GM23338 (cell line): ENCODE measurements around the gene ZNF219. TPM values are rescaled to one million over a fixed set of nuclear protein-coding genes. Genes with fewer than 3 reads are reported as not detected.

Experiments
- ATAC-seq: fragments of 200-7000 bp; cut with Tn5 transposase; 3 replicates; pipeline ENCODE4 v1.9.1; 2020
- DNase-seq: peaks from one replicate; pipeline ENCODE4 v3.0.0-alpha.2; 2015; ENCODE audit warnings: low spot score
- H2AFZ ChIP-seq: fragments of 200-600 bp; sonication (generic); 2 replicates; pipeline ENCODE4 v1.8.0; 2016; ENCODE audit warnings: antibody characterized with exemption, mild to moderate bottlenecking, moderate library complexity
- H3F3A ChIP-seq: fragments of 200-600 bp; sonication (generic); replicated peaks from 2 replicates; pipeline ENCODE4 v1.8.0; 2017; ENCODE audit warnings: antibody characterized with exemption, mixed run types, low read depth
- H3K27ac ChIP-seq: fragments of 200-600 bp; sonication (generic); 2 replicates; pipeline ENCODE4 v1.6.1; 2016; ENCODE audit warnings: low read depth
- H3K27me3 ChIP-seq: fragments of 200-600 bp; sonication (generic); 2 replicates; pipeline ENCODE4 v1.8.0; 2016; ENCODE audit warnings: mild to moderate bottlenecking, mixed run types, moderate library complexity; ENCODE audit not compliant: insufficient read depth
- H3K36me3 ChIP-seq: fragments of 200-600 bp; sonication (generic); 2 replicates; pipeline ENCODE4 v1.8.0; 2016; ENCODE audit warnings: mild to moderate bottlenecking; ENCODE audit not compliant: insufficient read depth
- H3K4me1 ChIP-seq: fragments of 200-600 bp; sonication (generic); 2 replicates; pipeline ENCODE4 v1.8.0; 2016; ENCODE audit warnings: mild to moderate bottlenecking, moderate library complexity; ENCODE audit not compliant: insufficient read depth
- H3K4me2 ChIP-seq: fragments of 200-600 bp; sonication (generic); 2 replicates; pipeline ENCODE4 v1.7.1; 2017; ENCODE audit warnings: mixed run types
- H3K4me3 ChIP-seq: fragments of 200-600 bp; sonication (generic); 2 replicates; pipeline ENCODE4 v1.6.1; 2016; ENCODE audit warnings: mixed run types
- H3K79me2 ChIP-seq: fragments of 200-600 bp; sonication (generic); replicated peaks from 2 replicates; pipeline ENCODE4 v1.8.0; 2017; ENCODE audit warnings: mild to moderate bottlenecking; ENCODE audit not compliant: insufficient read depth
- H3K9me2 ChIP-seq: fragments of 200-600 bp; sonication (generic); 2 replicates; pipeline ENCODE4 v1.8.0; 2017; ENCODE audit not compliant: insufficient read depth
- H4K20me1 ChIP-seq: fragments of 200-600 bp; sonication (generic); replicated peaks from 2 replicates; pipeline ENCODE4 v1.8.0; 2017; ENCODE audit warnings: mild to moderate bottlenecking; ENCODE audit not compliant: insufficient read depth
- H3K27ac Mint-ChIP-seq: 2 replicates; pipeline ENCODE4 v1.8.0; 2020; ENCODE audit warnings: inconsistent platforms, mild to moderate bottlenecking, moderate library complexity, mixed read lengths
- H3K27me3 Mint-ChIP-seq: 3 replicates; pipeline ENCODE4 v1.8.0; 2022; ENCODE audit warnings: low read depth, mild to moderate bottlenecking, moderate library complexity, mixed read lengths, inconsistent platforms; ENCODE audit not compliant: insufficient read depth, poor library complexity
- H3K36me3 Mint-ChIP-seq: 3 replicates; pipeline ENCODE4 v1.8.0; 2021; ENCODE audit warnings: low read depth, mild to moderate bottlenecking, inconsistent platforms, moderate library complexity, mixed read lengths
- H3K4me1 Mint-ChIP-seq: 3 replicates; pipeline ENCODE4 v1.8.0; 2020; ENCODE audit warnings: mild to moderate bottlenecking, inconsistent platforms, mixed read lengths
- H3K4me3 Mint-ChIP-seq: 3 replicates; pipeline ENCODE4 v1.8.0; 2021; ENCODE audit warnings: moderate library complexity, mild to moderate bottlenecking, inconsistent platforms, mixed read lengths
- H3K9me3 Mint-ChIP-seq: 3 replicates; pipeline ENCODE4 v1.8.0; 2020; ENCODE audit warnings: moderate library complexity, mild to moderate bottlenecking, inconsistent platforms, mixed read lengths
- CREB1 ChIP-seq: fragments of 250-450 bp; sonication (Bioruptor Pico); IDR thresholded peaks from 2 replicates; pipeline ENCODE4 v1.5.0; 2020; ENCODE audit warnings: low read depth, mild to moderate bottlenecking, moderate library complexity
- CTCF ChIP-seq, 2 experiments: fragments of 200-600 bp in 1 of 2; sonication (generic) in 1 of 2; conservative IDR thresholded peaks; 2 replicates each; pipeline versions ENCODE4 v1.5.1 to v1.6.1; 2016 to 2017; ENCODE audit warnings: antibody characterized with exemption in 2 of 2, low read depth in 2 of 2, mild to moderate bottlenecking in 2 of 2, moderate library complexity in 1 of 2
- ETS1 ChIP-seq: IDR thresholded peaks from 2 replicates; pipeline ENCODE4 v1.6.1; 2016; ENCODE audit warnings: antibody characterized with exemption
- JUNB ChIP-seq: IDR thresholded peaks from one replicate; pipeline ENCODE4 v1.6.1; 2016; ENCODE audit warnings: antibody characterized with exemption; ENCODE audit not compliant: unreplicated experiment
- NANOG ChIP-seq: IDR thresholded peaks from 2 replicates; pipeline ENCODE4 v1.6.1; 2016; ENCODE audit warnings: antibody characterized with exemption, borderline replicate concordance
- POLR2AphosphoS5 ChIP-seq: IDR thresholded peaks from 2 replicates; pipeline ENCODE4 v1.6.1; 2016; ENCODE audit warnings: antibody characterized with exemption, low read depth
- ZNF114 ChIP-seq: fragments of 250-450 bp; sonication (Bioruptor Pico); IDR thresholded peaks from 2 replicates; pipeline ENCODE4 v1.5.0; 2020; ENCODE audit warnings: mild to moderate bottlenecking, moderate library complexity
- polyA plus RNA-seq: library from polyadenylated mRNA; unstranded; fragments of >200 nt; fragmentation: Nextera tagmentation; extraction: Ambion mirVana; gene quantifications from 2 replicates; pipeline ENCODE4 v1.2.1, GENCODE V29; 2016
- total RNA-seq: library from RNA; depleted of rRNA; stranded (reverse); fragments of >200 nt; shearing (Covaris generic); gene quantifications from 2 replicates; pipeline ENCODE4 v1.2.3, GENCODE V29; 2014

The ZNF219 gene
- total and polyA plus RNA-seq, 2 experiments from 2014 or later: 37.7 to 153 TPM

GRCh38 chr14:21107283-21107800, 8.9 kb upstream of the ZNF219 start (continued):
- TF ChIP-seq CTCF (conservative IDR thresholded peaks at IDR 0.05; ENCODE audit: low read depth in 2 of 2) (no peak), JUNB (no peak), POLR2AphosphoS5 (no peak), CREB1 (CRISPR knock-in tag) (no peak), ZNF114 (CRISPR knock-in tag) (no peak), NANOG (no peak)

GRCh38 chr14:21106498-21107282, 8.2 kb upstream of the ZNF219 start:
- Histone ChIP-seq H3K27ac (no peak overlapping the region; the same call in 1 of the 2 replicates), H3K4me1 (peaks cover 36% of the 10 kb centered on the region), H2AFZ (peak overlapping the region; percentile 63), H3K79me2 (peaks cover 5% of the 10 kb centered on the region; the same call in 1 of the 2 replicates), H3K27me3 (no peaks in the 10 kb centered on the region), H3F3A (no peaks in the 10 kb centered on the region; the same call in none of the 2 replicates), H3K36me3 (no peaks in the 10 kb centered on the region), H4K20me1 (no peaks in the 10 kb centered on the region), H3K9me2 (0 out of 2 replicates have a peak, but pooled peaks cover 3% of the 10 kb centered on the region), H3K4me3 (no peak overlapping the region), H3K4me2 (peak overlapping the region; percentile 41; the same call in 1 of the 2 replicates)
- H3K4me1 Mint-ChIP-seq: peaks cover 66% of the 10 kb centered on the region
- ATAC-seq: peak; percentile 50
- TF ChIP-seq ETS1: no peak
- peak; percentile 95 to 98 for TF ChIP-seq CTCF (conservative IDR thresholded peaks at IDR 0.05; ENCODE audit: low read depth in 2 of 2)
- H3K4me3 Mint-ChIP-seq: peak overlapping the region; percentile 26; the same call in 1 of the 3 replicates
- no peaks in the 10 kb centered on the region; the same call in 2 of the 3 replicates for H3K9me3 Mint-ChIP-seq
- peaks cover 4% of the 10 kb centered on the region for H3K27me3 Mint-ChIP-seq
- no peak overlapping the region; the same call in 1 of the 2 replicates for H3K27ac Mint-ChIP-seq
- peak; percentile 93 for DNase-seq
- no peaks in the 10 kb centered on the region for H3K36me3 Mint-ChIP-seq
